HepG2 (cell line): Measurements from ENCODE around the gene ZNF627. TPM values are rescaled to one million over a fixed set of nuclear protein-coding genes. Genes with fewer than 3 reads are reported as not detected.
A peak's percentile ranks its signal among the peaks of the same experiment; 100 is the strongest.

Source experiments
- BCL3 ChIP-seq: sonication (generic); formaldehyde crosslinking; IDR thresholded peaks from 2 replicates; pipeline ENCODE4 v1.5.1; 2020; ENCODE audit warnings: mild to moderate bottlenecking, missing genetic modification reagents, moderate library complexity
- HNRNPLL ChIP-seq: fragments of 200-400 bp; formaldehyde crosslinking; IDR thresholded peaks from 2 replicates; pipeline ENCODE4 v1.6.1; 2017; ENCODE audit warnings: mild to moderate bottlenecking, low read depth, low read length; ENCODE audit not compliant: poor library complexity, severe bottlenecking
- KLF11 ChIP-seq: IDR thresholded peaks from 2 replicates; pipeline ENCODE4 v1.6.1; 2016; ENCODE audit warnings: missing compliant biosample characterization
- MLXIP ChIP-seq: sonication (generic); formaldehyde crosslinking; IDR thresholded peaks from 2 replicates; pipeline ENCODE4 v1.9.0; 2021; ENCODE audit warnings: missing genetic modification reagents, borderline replicate concordance
- RARG ChIP-seq: sonication (generic); formaldehyde crosslinking; IDR thresholded peaks from 2 replicates; pipeline ENCODE4 v1.4.0; 2020; ENCODE audit warnings: low read depth, mild to moderate bottlenecking, missing genetic modification reagents
- SAFB2 ChIP-seq: sonication (generic); formaldehyde crosslinking; IDR thresholded peaks from 2 replicates; pipeline ENCODE4 v1.5.1; 2020; ENCODE audit warnings: missing genetic modification reagents, low read depth, mild to moderate bottlenecking, borderline replicate concordance
- SMAD3 ChIP-seq: sonication (generic); formaldehyde crosslinking; IDR thresholded peaks from 2 replicates; pipeline ENCODE4 v1.4.0; 2020; ENCODE audit warnings: missing genetic modification reagents
- SP1 ChIP-seq, 2 experiments: fragments of 450-650 bp in 1 of 2; sonication (generic) in 1 of 2; formaldehyde crosslinking in 1 of 2; IDR thresholded peaks; 2 replicates each; pipeline versions ENCODE4 v1.4.0 to v1.6.1; 2016 to 2020; ENCODE audit warnings: missing genetic modification reagents in 1 of 2
- TOE1 ChIP-seq: sonication (generic); formaldehyde crosslinking; IDR thresholded peaks from 2 replicates; pipeline ENCODE4 v1.4.0; 2020; ENCODE audit warnings: mild to moderate bottlenecking, missing genetic modification reagents
- ZBTB2 ChIP-seq: sonication (generic); formaldehyde crosslinking; IDR thresholded peaks from 2 replicates; pipeline ENCODE4 v1.8.0; 2022; ENCODE audit warnings: low read depth, missing genetic modification reagents
- ZMAT3 ChIP-seq: sonication (generic); formaldehyde crosslinking; conservative IDR thresholded peaks from 2 replicates; pipeline ENCODE4 v1.7.0; 2021; ENCODE audit warnings: missing genetic modification reagents
- ZMYM2 ChIP-seq: sonication (generic); formaldehyde crosslinking; IDR thresholded peaks from 2 replicates; pipeline ENCODE4 v1.8.0; 2022; ENCODE audit warnings: mild to moderate bottlenecking, missing genetic modification reagents
- ZNF264 ChIP-seq: sonication (generic); formaldehyde crosslinking; IDR thresholded peaks from 2 replicates; pipeline ENCODE4 v1.4.0; 2020; ENCODE audit warnings: missing genetic modification reagents
- ZNF276 ChIP-seq: sonication (generic); formaldehyde crosslinking; IDR thresholded peaks from 2 replicates; pipeline ENCODE4 v1.4.0; 2020; ENCODE audit warnings: mild to moderate bottlenecking, low read depth, missing genetic modification reagents
- ZNF484 ChIP-seq: sonication (generic); formaldehyde crosslinking; IDR thresholded peaks from 2 replicates; pipeline ENCODE4 v1.5.1; 2020; ENCODE audit warnings: mild to moderate bottlenecking, low read depth, missing genetic modification reagents, borderline replicate concordance
- ZNF552 ChIP-seq: sonication (generic); formaldehyde crosslinking; IDR thresholded peaks from 2 replicates; pipeline ENCODE4 v1.9.0; 2022; ENCODE audit warnings: missing genetic modification reagents, mild to moderate bottlenecking, borderline replicate concordance
- ZNF572 ChIP-seq: sonication (generic); formaldehyde crosslinking; IDR thresholded peaks from 2 replicates; pipeline ENCODE4 v1.5.1; 2020; ENCODE audit warnings: mild to moderate bottlenecking, missing genetic modification reagents
- ZNF639 ChIP-seq: conservative IDR thresholded peaks from 2 replicates; pipeline ENCODE4 v1.6.1; 2018; ENCODE audit warnings: missing genetic modification reagents
- polyA plus RNA-seq, 8 experiments: library from polyadenylated mRNA; depleted of rRNA in 3 of 8; stranded (reverse) in 7 of 8; unstranded in 1 of 8; fragments of >200 nt; fragmentation: Illumina TruSeq in 4 of 8; extraction: Trizol in 4 of 8; gene quantifications; 2 replicates each; pipeline versions ENCODE4 v1.2.1 to v1.2.3, GENCODE V29; 2011 to 2016; ENCODE audit warnings: low read depth in 4 of 8, missing spikeins in 1 of 8, mixed read lengths in 1 of 8; ENCODE audit not compliant: insufficient read depth in 1 of 8
- total RNA-seq, 5 experiments: library from RNA; depleted of rRNA; stranded (reverse); fragments of >200 nt; fragmentation: Illumina TruSeq; extraction: Trizol; gene quantifications; 2 replicates each; pipeline ENCODE4 v1.2.3, GENCODE V29; 2016; ENCODE audit warnings: low read depth in 1 of 5

Gene ZNF627
- total and polyA plus RNA-seq, 2 of the 13 experiments (the other 11 are each of a cell fraction or from before 2014, with no cell fraction given): 4.2 to 12.7 TPM

GRCh38 chr19:11597202-11598102 lies at the start of gene ZNF627 (continued):
- no peak for TF ChIP-seq MLXIP (CRISPR knock-in tag)
- TF ChIP-seq ZNF572: no peak
- peak; percentile 83; the same call in 1 of the 2 replicates for TF ChIP-seq ZNF276 (CRISPR knock-in tag)
- TF ChIP-seq ZNF639: no peak; the same call in 1 of the 2 replicates
- TF ChIP-seq BCL3 (CRISPR knock-in tag): peak; percentile 59; the same call in 1 of the 2 replicates
- no peak for TF ChIP-seq TOE1 (CRISPR knock-in tag)
- TF ChIP-seq ZNF552 (CRISPR knock-in tag): no peak; the same call in 1 of the 2 replicates
- peak; percentile 80; the same call in 1 of the 2 replicates for TF ChIP-seq ZMAT3 (CRISPR knock-in tag)
- TF ChIP-seq HNRNPLL: peak; percentile 65
- peak; percentile 93 for TF ChIP-seq SAFB2
- TF ChIP-seq ZMYM2 (CRISPR knock-in tag): no peak
- no peak for TF ChIP-seq KLF11 (CRISPR knock-in tag)
- TF ChIP-seq SMAD3 (CRISPR knock-in tag): no peak
- TF ChIP-seq ZNF264 (CRISPR knock-in tag): peak; percentile 57; the same call in 1 of the 2 replicates
- 0 out of 2 replicates have a peak, but pooled peaks have one; percentile 30 for TF ChIP-seq ZBTB2 (CRISPR knock-in tag)
- no peak for TF ChIP-seq RARG
- no peak for TF ChIP-seq ZNF484 (CRISPR knock-in tag)
- TF ChIP-seq SP1 (IDR thresholded peaks at IDR 0.05): no peak
- peak; percentile 91 for TF ChIP-seq SP1 (CRISPR knock-in tag; IDR thresholded peaks at IDR 0.05)
